Stimulated activated CD4-positive, alpha-beta T cell treated with anti-CD3 and anti-CD28 coated beads, Interleukin-12 subunit alpha, Interleukin-12 subunit beta, amount 100 ng/mL, for 24 hours (primary cell): Measurements from ENCODE around the gene CCDC195.
"Not testable (repeated sequence)": the region's sequence is repeated elsewhere in the genome, so short reads cannot be mapped to it uniquely, and the experiment has no call there.

Source experiments
- DNase-seq, 2 experiments: peaks; one replicate each; pipeline ENCODE4 v3.0.0-alpha.2; 2020; ENCODE audit warnings: low read depth in 2 of 2

CCDC195 gene

GRCh38 chr2:224690868-224691267, 25.3 kb downstream of the CCDC195 start:
- no peak for DNase-seq

- no peak for DNase-seq
Observed at GRCh38 chr2:224689539-224689938, 26.6 kb downstream of the CCDC195 start.

- no peak for DNase-seq
Observed at GRCh38 chr2:224688997-224689396, 27.2 kb downstream of the CCDC195 start.

- DNase-seq: no peak
Observed at GRCh38 chr2:224687156-224687555, 29.0 kb downstream of the CCDC195 start.

- no peak for DNase-seq
Observed at GRCh38 chr2:224685121-224685520, 31.0 kb downstream of the CCDC195 start.

GRCh38 chr2:224682134-224682533, 34.0 kb downstream of the CCDC195 start:
- DNase-seq: no peak

GRCh38 chr2:224671731-224672130, 44.4 kb downstream of the CCDC195 start:
- DNase-seq: no peak

- no peak for DNase-seq
Observed at GRCh38 chr2:224670203-224670602, 46.0 kb downstream of the CCDC195 start.

- DNase-seq: no peak
Observed at GRCh38 chr2:224669449-224669848, 46.7 kb downstream of the CCDC195 start.

- DNase-seq: no peak
Observed at GRCh38 chr2:224668123-224668909, 47.8 kb downstream of the CCDC195 start.

- DNase-seq: no peak
Observed at GRCh38 chr2:224666951-224667553, 49.1 kb downstream of the CCDC195 start.

- not testable (repeated sequence) for DNase-seq
Observed at GRCh38 chr2:224663322-224663721, 52.8 kb downstream of the CCDC195 start.

GRCh38 chr2:224661708-224662107, 54.5 kb downstream of the CCDC195 start:
- DNase-seq: not testable (repeated sequence)

GRCh38 chr2:224659714-224660113, 56.5 kb downstream of the CCDC195 start:
- DNase-seq: no peak

GRCh38 chr2:224658780-224659405, 57.3 kb downstream of the CCDC195 start:
- DNase-seq: no peak

GRCh38 chr2:224657349-224657748, 58.8 kb downstream of the CCDC195 start:
- DNase-seq: no peak

- no peak for DNase-seq
Observed at GRCh38 chr2:224655006-224655537, 61.1 kb downstream of the CCDC195 start.
